GM12872 (cell line): ENCODE results near the gene MICAL3.

Source experiments
- TF ChIP-seq, protein P1 (sequence below): IDR thresholded peaks from 3 replicates; pipeline ENCODE4 v1.5.1; 2011; ENCODE audit warnings: low read depth, mild to moderate bottlenecking, low read length, moderate library complexity; ENCODE audit not compliant: insufficient read depth

MICAL3 gene

GRCh38 chr22:17803609-17804270 is 220.6 kb downstream of the MICAL3 start:
- TF ChIP-seq, protein P1, sequence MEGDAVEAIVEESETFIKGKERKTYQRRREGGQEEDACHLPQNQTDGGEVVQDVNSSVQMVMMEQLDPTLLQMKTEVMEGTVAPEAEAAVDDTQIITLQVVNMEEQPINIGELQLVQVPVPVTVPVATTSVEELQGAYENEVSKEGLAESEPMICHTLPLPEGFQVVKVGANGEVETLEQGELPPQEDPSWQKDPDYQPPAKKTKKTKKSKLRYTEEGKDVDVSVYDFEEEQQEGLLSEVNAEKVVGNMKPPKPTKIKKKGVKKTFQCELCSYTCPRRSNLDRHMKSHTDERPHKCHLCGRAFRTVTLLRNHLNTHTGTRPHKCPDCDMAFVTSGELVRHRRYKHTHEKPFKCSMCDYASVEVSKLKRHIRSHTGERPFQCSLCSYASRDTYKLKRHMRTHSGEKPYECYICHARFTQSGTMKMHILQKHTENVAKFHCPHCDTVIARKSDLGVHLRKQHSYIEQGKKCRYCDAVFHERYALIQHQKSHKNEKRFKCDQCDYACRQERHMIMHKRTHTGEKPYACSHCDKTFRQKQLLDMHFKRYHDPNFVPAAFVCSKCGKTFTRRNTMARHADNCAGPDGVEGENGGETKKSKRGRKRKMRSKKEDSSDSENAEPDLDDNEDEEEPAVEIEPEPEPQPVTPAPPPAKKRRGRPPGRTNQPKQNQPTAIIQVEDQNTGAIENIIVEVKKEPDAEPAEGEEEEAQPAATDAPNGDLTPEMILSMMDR: no peak

DNA sequence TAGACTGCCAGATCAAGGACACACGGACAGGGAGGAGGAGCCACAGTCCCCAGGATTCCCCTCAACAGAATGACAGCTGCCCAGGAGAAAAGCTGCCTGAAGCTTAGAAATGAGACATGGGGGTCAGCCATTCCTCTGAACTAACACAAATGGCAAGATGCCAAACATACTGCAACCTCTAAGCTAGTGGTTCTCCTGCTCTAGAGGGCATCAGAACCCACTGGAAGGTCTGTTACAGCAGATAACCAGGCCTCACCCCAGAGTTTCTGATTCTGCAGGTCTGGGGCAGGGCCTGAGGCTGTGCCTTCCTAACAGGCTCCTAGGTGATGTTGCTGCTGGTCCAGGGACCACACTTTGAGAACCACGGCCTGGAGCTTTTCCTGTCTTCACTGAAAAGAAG is 221.5 kb downstream of the MICAL3 start:
- TF ChIP-seq, protein P1: no peak

DNA sequence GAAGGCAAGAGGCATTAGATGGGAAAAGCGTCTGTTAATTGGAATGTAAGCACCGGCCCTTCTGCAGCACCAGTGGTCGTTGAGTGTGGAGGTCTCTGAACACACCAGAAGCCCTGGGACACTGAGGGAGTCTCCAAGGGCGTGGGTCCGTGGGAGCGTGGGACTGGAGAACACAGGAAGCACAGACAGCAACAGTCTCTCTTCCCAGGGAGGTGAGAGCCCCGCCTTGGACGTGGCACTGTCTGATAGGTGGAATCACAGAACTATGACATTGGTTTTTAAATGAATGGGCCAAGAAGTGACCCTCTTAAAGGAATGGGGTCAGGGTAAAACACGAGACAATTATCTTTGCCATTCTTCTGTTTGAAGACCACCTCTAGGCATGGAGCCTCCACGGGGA is 221.9 kb downstream of the MICAL3 start:
- TF ChIP-seq, protein P1: no peak

DNA sequence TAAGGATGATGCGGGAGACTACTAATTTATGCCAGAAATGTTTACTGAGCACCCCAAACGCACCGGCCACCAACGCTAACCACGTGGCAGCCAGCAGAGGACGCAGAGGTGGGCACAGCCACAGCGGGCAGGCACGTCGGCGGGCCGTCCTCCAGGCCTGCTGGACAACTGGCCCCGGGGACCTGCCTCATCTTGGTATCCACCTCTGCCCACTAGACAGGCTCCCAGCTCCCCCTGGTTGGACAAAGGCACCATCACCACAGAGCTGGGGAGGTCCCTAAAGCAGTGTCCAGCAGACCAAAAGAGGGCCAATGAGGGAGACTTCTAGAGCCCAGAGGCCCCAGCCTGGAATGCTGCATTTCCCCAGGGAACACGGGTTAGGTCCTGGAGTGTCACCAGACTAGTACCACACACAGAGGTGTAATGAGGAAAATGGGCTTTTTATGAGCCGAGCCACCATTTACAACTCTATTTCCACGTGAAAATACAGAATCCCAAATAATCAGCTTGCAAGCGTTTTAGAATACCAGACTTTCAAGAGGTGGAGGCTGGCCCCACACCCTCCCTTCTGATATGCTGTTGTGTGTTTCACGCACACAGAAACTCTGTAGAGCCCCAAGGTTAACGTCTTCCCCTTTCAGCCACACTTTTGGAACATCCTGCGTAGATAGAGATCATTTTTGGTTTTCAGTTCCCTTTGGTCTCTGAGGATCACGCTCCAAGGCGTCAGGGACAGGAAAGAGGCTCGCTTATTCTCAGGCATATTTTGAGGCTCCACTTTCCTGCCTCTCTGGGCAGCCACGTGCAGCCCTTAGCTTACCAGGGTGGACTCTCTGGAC is 226.4 kb downstream of the MICAL3 start:
- TF ChIP-seq, protein P1: no peak

DNA sequence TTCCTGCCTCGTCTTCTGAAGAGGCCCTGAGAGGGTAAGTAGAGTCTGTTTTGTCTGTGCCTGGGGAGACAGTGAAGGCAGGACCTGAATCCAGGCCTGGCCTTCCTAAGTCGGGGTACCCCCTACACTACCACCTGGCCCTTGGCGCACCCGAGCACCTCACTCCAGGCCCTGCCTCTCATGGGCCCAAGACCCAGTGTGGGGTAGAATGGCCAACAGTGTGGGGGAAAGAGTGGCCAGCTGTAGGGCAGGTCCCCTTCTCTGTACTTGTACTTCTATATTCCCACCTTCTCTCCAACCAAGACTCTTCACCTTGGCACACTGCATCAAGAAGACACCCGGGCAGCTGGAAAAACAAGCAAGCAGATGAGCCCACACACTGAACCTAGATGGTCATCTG is 227.7 kb downstream of the MICAL3 start:
- TF ChIP-seq, protein P1: no peak

GRCh38 chr22:17795661-17796548 is 228.5 kb downstream of the MICAL3 start:
- TF ChIP-seq, protein P1: peak; percentile 47
